ENCODE measurements around the gene SDK1.

SDK1 gene

DNA sequence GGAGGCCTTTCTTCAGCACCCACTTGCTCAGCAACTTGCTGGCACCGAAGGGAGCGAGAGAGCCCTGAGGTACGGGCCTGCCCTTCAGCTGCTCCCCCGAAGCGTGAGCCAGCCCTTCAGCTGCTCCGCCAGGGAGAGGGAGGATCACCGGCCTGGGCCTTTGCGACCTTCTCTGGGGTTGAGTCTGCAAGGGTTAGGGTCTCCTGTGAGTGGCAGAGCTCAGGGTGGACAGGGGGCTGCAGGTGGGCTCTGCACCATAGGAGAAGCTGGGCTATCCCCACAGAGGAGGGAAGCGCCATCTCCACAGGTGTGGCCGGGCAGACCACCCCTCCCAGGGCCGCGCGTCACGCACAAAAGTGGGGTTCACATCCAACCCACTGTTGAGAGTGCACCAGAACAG is 890.5 kb downstream of the SDK1 start:
- DNase-seq: no peak

DNA sequence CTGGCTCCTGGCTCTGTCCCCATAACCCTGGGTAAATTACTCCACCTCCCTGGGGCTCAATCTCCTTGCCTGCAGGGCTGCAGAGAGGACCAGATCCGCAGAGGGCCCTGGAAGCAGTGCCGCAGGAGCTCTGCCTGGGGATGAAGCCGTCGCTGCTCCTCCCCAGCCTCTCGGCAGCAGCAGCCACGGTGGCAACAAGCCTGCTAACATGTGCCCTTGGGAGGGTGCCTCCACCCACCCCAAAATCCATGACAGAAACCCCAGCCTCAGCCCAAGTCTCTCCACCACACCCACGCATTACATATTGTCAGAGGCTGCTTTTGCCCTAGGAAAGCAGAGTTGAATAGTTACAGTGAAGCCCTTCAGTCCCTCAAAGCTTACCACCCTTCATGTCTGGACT is 894.6 kb downstream of the SDK1 start:
- no peak for DNase-seq

DNA sequence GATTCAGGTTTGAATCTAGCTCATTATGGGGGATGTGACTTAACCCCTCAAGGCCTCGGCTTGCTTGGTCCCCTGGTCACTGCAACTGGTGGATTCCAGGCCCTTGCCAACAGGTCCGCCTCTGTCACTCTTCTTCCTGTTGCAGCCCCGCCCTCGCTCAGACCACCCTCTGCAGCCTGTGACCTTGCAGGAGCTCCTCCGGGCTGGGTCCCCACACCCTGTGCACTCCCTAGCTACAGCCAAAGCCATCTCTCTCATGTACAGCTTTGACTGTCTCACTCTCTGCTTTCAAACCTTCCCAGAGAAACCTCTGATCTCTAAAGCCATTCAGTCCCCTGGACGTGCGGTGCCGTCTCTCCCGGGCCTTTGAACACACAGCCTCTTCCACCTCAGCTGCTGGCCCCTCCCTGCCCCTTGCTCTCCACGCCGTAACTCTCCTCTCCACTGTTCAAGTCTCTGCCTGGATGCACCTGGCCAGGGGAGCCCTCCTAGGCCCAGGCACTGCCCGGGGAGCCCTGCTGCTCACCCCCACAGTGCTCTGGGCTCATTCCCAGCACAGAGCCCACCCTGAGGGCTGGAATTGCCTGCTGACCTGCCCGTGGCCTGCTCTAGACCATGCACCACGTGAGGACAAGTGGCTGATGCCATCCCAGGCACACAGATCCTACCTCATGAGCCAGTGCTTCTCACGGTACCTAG is 895.2 kb downstream of the SDK1 start:
- no peak for DNase-seq

DNA sequence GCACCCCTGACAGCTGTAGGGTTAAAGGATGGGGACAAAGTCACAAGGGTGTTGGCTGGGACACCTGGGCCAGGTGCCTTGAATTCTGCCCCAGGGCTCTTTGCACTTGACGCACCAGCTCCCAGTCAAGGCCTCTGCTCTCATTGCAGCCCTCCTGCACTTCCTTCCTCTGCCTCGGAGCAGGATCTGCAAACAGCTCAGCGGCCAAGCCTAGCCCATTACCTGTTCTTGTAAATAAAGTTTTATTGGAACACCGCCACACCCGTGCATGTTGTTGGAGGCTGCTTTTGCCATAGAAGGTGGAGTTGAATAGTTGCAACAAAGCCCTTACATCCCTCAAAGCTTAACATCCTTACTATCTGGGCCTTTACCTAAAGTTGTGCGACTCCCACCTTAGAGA is 897.2 kb downstream of the SDK1 start:
- no peak for DNase-seq

DNA sequence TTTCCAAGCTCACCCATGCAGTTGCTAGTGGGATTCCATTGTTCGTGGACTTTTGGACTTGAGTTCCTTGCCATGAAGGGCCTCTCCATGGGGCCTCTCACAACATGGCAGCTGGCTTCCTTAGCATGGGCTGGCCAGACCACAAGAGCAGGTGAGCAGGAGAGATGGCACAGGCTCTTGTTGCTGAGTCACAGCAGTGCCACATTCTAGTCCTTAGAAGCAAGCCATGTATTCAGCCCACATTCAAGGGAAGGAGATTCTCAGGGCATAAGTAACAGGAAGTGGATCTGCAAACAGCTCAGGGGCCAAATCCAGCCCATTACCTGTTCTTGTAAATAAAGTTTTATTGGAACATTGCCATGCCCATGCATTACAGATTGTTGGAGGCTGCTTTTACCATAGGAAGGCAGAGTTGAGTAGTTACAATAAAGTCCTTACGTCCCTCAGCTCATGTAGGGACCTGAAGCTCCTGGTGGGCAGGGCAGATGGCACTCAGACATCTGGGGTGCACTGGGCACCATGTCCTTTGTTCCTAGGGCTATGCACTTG is 899.6 kb downstream of the SDK1 start:
- no peak for DNase-seq

DNA sequence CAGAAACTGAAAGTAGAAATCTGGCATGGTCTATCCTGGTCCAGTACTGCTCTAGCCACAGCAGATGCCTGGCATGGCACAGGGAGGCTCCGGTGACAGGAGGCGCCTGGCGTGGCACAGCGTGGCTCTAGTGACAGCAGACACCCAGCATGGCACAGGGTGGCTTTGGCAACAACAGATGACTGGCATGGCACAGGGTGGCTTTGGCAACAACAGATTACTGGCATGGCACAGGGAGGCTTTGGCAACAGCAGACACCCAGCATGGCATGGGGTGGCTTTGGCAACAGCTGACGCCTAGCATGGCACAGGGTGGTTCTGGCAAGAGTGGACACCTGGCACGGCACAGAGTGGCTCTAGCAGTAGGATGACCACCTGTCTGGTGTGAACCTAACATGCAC is 900.5 kb downstream of the SDK1 start:
- no peak for DNase-seq

DNA sequence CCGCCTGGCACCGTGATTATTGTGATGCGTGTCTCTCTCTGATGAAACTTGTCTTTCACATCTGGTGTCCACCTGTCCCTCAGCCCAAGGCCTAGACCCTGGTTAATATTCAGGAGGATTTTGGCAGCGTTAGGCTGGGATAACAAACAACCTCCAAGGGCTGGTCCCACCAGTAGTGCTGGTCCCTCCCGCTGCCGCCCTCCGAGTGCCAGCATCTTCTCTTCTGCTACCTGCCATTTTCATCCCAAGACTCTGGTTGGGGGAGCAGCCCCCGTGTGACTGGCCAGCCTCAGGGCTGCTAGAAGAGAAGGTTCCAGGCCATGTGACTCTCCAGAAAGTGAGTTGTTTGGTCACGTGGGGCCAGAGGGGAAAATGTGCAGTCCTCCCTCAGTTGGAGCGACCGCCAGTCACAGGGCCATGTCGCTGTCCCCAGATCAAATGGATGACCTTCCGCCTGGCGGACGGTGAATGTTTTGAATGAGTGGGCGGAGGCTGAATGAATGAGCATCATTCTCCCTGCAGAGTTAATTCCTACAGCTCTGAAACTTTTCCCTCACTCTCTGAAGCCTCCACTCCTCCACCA is 901.2 kb downstream of the SDK1 start:
- no peak for DNase-seq

DNA sequence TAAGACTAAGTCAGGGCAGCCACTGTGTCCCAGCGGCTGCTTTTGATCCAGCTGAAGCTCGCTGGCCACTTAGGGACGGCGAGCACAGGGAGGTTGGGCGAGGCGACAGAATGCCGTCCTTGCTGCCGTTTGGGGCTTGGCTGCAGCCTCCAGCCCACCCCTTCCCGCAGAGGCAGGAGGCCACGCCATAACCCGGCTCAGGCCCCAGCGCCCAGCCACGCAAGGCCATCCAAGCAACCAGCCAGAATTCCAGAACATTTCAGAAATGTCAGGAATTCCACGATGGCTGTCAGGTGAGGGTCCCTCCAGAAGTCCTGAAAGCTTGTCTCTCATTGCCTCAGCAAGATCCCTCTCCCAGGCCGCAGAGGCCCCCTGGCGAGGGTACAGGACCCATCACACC is 901.9 kb downstream of the SDK1 start:
- DNase-seq: no peak

DNA sequence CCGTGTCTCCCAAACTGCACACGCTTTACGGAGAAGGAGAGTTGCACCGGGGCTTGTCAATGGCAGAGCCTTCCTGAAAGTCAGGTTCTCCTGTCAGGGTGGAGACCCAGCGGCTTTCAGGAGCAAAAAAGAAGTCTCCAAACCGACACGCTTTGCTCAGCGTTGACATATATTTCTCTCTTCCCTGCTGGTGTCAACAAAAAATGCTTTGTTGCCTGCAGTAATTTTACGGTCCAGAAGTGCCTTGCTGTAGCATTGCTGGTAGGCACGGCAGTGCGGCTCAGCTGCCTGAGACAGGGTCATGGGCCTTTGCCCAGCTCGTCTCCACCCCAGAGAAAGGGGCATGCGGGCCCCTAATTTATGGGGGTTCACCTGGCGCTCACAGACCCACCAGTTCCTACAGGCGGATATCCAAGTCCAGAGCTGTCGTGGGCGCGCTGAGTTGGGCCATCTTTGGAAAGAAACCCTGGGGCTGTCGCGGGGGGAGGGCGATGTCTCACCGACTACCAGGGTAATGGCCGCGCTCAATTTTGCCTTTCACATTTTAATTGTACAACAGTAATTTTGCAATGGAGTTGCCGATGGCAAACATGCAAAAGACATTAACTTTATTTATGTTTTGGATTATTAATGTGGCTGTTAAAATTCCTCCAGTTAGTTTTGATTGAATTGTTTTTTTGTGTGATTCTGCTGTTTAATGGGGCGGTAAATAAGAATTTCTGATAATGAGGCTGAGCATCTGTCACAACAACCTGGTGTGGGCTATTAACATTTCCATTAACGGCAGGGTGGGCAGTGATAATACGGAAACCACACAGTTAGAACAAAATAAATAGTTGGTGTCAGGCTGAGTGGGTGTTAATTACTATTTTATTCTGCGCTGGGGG is 902.8 kb downstream of the SDK1 start:
- no peak for DNase-seq

DNA sequence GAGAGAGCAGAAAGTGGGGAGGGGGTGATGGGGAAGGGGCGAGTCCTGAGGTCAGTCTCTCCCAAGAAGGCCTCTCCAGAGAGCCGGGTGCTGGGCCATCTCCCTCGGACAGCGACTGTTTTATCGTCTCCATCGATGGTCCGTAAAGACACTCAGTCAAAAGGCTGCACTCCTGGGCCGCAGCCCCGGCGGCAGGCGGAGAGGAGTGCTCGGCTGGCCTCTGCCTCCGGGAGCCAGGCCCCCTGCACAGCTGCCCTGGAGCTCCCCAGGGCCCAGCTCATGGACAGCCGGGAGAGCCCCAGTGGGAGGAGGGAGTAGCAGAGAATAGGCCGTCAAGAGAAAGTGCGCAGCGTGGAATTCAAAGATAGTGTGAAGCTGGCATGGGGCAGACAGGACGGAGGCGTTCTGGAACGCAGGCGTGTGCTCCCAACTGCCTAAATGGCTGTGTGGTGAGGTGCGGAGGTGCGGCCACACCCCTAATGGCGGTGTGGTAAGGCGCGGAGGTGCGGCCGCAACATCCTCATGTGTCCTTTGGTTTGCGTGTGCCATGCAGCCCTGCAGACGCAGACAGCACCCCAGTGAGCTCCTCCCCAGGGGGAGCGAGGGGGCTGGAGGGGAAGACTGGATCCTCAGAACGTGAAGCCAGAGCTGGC is 903.6 kb downstream of the SDK1 start:
- DNase-seq: no peak

DNA sequence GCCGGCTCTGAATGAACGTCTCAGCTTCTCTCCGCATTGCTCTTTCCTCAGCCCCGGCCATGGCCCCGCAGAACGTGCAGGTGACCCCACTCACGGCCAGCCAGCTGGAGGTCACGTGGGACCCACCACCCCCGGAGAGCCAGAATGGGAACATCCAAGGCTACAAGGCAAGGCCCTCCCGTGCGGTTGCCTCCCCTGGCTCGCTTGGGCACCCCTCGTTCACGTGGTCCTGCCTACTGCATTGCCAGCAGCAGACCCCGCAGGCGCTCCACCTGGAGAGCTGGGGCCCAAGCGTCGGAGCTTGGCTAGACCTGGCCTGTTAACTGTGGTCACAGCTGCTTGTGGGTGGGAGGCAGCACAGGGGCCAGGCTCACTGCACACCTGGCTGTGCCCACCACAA is 904.8 kb downstream of the SDK1 start:
- DNase-seq: no peak

DNA sequence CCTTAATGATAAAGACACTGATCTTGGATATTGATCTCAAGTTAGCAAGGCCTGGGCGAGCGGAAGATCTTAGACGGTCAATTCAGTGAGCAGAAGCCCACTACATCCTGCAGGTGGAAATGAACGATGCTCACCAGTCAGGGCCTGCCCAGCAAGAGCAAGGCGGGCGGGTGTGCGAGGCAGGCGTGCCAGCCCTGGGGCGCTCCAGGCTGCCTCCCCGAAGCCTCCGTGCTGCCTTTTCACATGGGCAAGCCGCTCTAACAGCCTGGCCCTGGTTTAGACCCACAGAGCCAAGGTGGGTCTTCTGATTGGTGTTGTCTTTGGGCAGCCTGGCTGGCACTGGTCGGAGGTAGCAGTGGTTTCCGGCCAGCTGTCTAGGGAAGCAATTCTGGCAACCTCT is 906.0 kb downstream of the SDK1 start:
- no peak for DNase-seq

DNA sequence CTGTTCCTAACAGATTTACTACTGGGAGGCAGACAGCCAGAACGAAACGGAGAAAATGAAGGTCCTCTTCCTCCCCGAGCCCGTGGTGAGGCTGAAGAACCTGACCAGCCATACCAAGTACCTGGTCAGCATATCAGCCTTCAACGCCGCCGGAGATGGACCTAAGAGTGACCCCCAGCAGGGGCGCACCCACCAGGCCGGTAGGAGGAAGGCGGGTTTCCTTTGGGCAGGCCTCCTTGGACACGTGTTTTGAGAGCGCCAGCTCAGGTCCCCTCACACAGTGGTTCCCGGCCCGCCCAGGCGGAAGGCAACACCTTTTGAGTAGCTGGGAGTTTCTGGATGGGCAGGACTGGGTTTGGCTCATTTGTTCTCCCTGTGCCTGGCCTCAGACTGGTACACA is 907.0 kb downstream of the SDK1 start:
- no peak for DNase-seq

DNA sequence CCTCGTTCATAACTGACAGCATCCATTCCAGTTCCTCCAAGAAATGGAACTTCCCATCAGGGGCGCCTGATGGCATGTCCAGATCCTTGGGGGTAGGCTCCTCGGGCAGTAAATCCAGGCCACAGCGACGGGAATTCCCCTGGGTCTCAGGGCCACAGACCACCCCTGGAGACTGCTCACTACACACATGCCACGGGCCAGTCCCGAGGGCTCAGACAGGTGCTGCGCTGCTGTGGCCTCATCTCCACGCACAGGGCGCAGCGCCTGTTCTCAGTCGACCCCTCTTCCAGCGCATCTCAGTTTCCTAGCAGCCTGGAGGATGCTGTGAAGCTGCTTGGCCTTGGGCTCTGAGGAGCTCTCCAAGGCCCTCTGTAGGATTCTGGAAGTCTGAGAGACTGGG is 907.5 kb downstream of the SDK1 start:
- DNase-seq: no peak

DNA sequence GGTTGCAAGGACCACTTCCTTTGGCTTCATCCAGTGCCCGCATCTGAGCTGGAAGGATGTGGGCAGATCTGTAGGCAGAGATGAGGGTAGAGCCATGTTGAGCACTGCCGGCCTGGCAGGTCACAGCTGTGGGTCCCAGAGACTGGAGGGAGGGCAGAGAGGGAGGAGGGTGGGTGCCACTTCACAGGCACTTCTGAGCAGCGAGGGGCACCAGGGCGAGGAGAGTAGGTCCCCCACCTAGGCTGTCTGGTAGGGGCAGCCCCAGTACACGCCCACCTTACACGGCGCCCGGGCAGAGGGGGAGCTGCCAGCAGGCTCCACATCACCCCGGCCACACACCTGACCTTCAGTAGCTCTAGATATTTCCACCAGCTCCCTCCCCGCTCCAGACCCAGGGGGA is 908.1 kb downstream of the SDK1 start:
- DNase-seq: no peak

DNA sequence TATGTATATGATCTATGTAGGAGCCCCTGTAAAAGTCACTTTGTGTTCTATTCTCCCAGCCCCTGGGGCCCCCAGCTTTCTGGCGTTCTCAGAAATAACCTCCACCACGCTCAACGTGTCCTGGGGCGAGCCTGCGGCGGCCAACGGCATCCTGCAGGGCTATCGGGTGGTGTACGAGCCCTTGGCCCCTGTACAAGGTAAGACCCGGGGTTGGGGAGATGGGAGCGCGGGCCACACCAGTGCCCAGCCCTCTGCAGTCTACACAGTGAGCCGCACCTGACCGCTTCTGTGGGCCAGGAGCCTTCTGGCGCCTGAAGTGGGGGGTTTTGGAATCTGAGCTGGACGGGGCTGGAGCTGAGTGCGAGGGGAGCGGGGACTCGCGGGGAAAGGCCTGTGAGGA is 908.9 kb downstream of the SDK1 start:
- DNase-seq: no peak

DNA sequence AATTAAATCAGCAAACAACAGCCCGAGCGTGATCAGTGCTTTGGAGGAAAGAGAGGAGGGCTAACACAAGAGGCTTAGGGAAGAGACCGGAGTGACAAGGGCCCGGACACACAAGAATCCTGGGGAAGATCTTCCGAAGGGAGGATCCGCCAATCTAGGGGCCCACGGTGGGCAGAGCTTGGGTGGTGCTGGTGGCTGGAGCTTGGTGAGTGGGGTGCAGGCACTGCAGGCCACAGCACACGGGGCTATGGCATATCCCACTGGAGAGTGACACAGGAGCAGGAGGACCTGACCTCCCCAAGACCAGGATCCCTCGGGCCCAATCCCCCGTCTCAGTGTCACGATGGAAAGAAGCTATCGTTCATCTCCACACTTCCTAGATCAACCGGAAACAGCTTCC is 909.8 kb downstream of the SDK1 start:
- DNase-seq: no peak

DNA sequence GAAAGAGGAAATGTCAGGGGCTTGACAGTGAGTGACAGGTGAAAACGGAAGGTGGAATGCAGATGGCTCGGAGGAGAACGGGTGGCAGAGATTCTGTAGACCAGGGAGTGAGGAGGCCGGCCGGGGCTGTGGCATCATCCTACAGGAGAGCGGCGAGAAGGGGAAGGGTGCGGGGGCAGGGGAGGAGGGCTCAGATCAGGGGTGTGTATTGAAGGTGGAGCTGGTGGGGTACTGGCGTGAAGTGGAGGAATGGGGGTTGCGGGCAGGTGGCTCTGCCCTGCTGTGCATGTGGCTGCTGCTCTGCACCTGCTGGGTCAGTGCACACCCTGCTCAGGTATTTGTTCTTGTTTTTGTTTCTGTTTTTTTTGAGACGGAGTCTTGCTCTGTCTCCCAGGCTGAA is 910.2 kb downstream of the SDK1 start:
- no peak for DNase-seq

DNA sequence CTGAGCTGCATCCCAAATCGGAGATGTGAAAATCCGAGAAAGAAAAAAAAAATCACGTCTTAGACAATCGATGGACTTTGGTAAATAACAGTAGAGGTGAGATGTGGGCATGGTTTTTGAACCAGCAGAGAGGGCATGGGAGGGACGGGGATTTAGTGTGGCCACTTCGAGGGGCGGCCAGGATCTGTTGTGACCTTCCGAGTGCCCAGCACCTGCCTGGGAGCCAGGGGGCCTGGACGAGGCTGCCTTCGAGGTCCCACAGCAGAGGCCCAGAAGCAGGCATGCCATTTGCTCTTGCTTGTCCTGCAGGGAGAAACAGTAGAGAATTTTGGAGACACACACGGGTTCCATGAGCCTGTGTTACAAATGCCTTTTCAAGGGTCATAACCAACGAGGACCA is 911.3 kb downstream of the SDK1 start:
- no peak for DNase-seq

DNA sequence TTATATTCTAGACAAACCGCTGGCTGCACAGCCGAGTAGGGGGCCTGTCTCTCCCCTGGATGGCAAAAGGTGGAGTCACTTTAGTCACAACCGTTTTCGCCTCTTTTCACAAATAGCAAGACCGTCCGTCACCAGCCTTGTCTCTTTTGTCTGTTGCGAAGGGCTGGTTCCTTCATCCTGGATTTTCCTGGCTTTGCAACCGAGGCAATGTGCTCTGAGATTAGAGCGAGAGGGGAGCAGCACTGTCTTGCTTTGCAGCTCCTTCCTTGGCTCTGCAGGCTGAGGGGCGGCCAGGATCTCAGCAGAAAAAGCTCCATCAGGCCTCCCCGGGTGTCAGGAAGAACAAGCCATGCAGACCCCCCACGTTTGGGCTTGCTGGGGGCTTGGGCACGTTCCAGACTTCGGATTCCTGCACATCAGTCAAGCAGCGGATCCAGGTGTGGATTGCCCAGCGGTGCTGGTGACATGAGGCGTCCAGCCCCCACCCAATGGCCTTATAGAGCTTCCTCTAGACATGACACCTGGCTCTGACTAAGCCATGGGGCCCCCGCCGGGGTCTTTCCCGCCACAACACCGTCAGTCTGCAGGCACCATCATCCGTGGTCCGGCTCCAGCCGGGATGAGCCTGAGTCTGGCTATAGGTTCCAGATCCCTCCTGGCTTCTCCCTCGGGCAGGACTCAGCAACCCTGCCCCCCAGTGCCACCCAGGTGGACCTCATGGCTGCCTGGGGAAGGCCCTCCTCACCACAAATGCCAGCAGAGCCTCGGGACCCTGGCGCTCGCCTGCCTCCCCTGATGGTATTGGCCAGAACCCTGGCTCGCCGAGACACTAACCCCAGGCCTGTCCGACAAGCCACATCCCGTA is 913.5 kb downstream of the SDK1 start:
- no peak for DNase-seq

DNA sequence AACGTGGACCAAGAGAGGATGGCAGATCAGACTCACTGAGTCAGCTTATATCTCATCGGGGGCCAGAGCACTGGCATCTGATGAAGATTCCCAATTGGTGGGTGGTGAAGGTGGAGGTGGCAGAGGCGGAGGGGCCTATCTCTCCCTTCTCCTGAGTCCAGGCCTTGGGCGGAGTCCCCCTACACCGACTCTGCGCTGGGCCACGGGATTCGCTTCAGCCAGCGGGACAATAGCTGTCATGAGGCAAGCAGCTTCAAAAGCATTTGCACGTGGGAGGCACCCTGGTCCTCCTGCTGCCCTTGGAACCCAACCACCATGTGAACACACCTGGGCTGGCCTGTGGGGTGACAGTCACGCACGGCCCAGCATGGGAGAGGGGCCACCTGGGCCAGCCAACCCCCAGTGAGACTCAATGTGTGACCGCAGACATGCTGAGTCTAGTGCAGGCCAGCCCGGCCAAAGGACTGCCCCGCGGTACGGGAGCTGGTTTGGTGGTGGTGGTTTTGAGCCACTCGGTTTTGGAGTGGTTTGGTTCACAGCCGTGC is 914.2 kb downstream of the SDK1 start:
- DNase-seq: no peak

DNA sequence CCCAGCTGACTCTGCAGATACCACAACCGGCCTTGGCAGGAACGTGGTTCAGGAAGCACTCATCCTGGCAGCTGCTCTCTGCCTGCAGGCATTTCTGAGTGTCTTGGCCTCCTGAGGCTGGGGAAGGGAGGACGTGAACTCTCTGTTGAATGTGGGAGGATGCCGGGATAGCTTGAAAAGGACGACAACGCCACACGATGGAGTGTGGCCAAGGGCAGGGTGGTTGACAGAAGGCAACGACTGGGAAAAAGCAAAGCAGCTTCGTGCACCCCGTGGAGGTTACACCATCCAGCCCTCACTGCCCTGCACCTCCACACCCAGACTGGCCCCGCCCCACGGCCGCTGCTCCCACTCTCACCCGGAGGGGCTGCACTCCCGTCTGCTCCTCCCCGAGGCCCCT is 915.0 kb downstream of the SDK1 start:
- no peak for DNase-seq

Measured in NCI-H345 (cell line).